ENCODE data around the gene SLC10A1. TPM values are rescaled to one million over a fixed set of nuclear protein-coding genes. Genes with fewer than 3 reads are reported as not detected.
"Not testable (repeated sequence)": the region's sequence is repeated elsewhere in the genome, so short reads cannot be mapped to it uniquely, and the experiment has no call there.

The SLC10A1 gene
- polyA plus RNA-seq (ENCODE audit: insufficient read depth in 1 of 5, insufficient read length in 5 of 5, low replicate concordance in 1 of 5), result under 1 TPM; 0.13 to 0.31 (median 0.20) TPM
- long read RNA-seq, donor 1, result 0 reads
- long read RNA-seq, donor 2, result 0 reads
- long read RNA-seq, donor 3, result 0 reads
- long read RNA-seq, donor 4, result 0 reads
- long read RNA-seq, donor 5, result 0 reads
- long read RNA-seq, donor 6, result 0 reads
- long read RNA-seq, donor 7, result 0 reads
- long read RNA-seq, donor 8, result 0 reads

DNA sequence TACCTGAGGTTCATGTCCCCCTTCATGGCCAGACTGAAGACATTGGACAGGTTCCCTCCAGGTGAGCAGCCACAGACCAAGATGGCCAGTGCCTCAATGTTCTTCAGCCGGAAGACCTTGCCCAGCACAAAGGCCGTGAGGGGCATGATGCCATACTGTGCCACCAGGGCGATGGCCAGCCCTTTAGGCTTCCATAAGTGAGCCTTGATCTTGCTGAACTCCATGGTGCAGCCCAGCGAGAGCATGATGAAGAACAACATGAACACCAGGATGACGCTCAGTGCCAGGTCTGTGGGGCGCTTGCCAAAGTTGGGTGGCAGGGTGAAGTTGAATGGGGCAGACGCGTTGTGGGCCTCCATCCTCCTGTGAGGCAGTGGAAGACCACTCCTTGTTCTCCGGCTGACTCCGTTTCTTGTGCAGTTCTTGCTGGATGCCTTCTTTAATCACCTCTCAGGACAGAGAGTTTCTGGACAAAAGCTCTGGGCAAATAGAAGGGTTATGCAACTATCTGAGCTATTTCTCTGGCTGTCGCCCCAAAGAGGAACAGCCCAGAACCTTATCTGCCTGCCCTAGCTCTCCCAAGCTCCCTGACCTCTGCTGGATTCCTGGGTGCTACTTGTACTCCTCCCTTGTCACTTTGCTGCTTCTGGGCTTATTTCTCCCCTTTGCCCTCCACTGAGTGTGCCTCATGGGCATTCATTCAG lies at the start of gene SLC10A1:
Gene SLC10A1 (minus strand): TSS at position 445 of the 704 bp plus-strand sequence. CDS start 86 bp downstream, at position 359.
- DNase-seq, result no peak

DNA sequence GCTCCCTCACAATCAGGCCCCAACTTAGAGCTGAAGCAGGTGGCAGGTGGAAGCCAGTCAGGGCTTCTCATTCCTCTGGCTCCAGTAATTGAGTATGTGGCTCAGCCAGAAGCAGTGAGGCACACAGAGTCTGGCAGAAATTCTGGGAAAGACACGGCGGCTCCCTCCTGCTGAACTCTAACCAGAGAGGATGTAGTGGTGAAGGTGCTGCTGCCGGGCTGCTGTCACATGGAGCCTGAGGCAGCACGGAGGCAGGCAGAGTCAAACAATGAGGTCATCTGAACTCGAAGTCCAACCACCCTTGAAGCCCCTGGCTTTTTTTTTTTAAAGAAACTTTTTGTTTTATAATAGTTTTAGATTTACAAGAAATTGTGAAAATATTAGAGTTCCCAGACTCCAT lies 48.7 kb upstream of the SLC10A1 start:
- no peak for DNase-seq

DNA sequence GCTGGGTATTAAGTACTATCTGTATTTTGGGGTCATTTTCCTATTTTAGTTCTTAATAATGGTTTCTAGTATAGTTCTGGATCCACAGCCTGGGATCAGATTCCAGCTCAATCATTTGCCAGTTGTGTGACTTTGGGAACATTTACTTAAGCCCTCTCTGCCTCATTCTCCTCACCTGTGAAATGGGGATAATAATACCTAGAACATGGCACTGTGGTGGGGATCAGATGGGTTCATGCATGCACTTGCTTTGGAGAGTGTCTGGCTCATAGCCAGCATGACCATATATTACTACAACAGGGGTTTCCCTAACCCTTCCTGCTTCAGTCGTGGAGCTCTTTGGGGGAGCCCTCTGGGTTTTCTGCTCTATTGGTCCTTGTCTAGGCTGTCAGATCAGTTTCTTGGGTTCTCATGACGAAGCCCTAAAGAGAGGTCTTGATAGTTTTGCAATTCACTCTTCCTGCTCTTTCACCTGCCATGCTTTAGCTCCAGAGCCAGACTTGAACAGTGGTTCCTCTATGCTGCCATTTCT lies 48.1 kb upstream of the SLC10A1 start:
- no peak for DNase-seq

DNA sequence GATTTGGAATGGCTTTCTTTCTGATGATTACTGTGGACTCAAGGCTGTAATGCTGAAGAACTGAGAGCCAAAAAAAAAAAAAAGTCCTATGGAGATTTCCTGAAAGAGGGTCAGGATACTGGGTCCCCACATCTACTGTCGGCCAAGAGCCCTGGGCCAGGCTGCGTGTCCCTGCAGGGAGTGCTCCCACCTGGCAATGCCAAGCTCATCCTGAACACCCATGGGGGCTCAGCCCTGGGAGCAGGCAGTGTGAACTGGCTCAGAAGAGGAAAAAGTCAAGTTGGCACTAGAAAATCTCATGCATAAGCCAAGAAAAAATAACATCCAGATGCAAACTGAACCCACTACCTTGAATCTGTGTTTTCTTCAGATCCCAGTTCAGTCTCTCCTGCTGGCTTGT lies 47.1 kb upstream of the SLC10A1 start:
- DNase-seq, result no peak

DNA sequence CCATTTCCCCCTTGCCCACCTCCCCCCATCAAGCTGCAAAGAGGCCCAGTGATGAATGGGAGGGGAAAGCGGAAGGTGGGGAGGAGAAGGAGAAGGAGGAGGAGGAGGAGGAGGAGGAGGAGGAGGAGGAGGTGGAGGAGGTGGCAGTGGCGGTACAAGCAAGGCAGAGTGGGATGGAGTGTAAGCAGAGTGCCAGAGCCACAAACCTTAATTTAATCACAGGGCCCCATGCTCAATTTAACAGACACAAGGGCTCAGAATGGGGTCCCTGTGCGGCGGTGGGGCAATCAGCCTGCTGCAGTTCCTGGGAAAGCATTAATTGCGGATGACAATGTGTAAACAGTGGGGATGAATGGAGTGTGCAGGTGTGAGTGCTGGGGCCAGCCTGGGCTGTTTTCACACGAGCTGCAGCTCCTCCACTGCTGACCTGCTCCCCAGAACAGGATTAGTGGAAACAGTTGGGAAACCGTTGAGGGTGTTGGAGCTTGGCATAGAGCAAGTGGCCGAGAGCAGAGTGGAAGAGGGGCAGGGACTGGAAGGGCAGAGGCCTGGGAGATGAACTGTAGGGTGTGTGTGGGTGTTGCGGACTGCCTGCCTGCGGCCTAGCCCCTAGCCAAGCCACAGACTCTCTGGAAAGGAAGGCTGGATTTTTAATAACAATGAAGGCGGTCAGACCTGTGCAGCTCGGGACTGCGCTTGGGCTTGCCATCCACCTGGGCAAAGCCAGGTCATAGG lies 45.8 kb upstream of the SLC10A1 start:
- no peak for DNase-seq

DNA sequence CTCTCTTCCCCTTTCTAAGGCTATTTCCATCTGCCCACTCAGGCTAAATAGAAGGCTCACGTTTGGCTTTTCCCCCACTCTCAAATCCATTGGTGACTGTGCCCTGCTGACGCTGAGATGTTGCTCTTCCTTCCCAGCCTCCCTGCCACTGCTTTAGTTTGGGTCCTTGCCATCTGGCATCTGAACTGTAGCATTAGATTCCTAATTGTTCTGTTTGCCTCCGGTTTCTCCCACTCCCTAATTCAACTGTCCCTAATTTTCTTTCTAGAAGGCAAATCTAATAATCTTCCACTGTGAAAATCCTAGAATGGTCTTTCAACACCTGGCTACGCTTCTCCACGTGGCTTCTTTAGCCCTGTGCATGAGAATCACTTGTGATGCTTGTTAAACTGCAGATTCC lies 44.6 kb upstream of the SLC10A1 start:
- DNase-seq, result no peak

DNA sequence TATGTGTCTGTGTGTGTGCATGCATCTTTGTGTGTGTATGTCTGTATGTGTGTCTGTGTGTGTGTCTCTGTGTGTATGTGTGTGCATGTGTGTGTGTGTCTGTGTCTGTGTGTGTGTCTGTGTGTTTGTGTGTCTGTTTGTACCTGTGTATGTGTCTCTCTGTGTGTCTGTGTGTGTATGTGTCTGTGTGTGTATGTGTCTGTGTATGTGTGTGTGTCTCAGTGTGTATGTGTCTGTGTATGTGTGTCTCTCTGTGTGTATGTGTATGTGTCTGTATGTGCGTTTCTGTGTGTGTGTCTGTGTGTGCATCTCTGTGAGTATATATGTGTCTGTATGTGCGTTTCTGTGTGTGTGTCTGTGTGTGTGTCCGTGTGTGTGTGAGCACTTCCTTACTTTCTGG lies 42.6 kb upstream of the SLC10A1 start:
- DNase-seq, result no peak

DNA sequence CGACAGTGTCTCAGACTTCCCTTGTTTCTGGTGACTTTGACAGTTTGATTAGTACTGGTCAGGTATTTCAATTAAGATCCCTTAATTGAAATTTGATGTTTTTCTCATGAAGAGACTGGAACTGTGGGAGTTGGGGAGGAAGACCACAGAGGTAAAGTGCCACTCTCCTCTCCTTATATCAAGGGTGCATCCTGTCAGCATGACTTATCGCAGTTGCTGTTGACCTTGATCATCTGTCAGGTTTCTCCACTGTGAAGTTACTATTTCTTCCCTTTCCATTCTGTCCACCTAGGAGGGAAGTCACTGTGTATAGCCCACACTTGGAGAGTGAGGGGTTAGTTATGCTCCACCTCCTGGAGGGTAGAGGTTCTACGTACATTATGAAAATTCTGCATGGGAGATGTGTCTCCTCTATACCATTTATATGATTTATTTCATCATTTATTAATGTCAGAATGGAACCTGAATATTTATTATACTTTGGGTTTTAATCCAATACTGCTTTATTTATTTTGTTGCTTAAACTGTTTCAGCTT lies 41.9 kb upstream of the SLC10A1 start:
- DNase-seq, result no peak

DNA sequence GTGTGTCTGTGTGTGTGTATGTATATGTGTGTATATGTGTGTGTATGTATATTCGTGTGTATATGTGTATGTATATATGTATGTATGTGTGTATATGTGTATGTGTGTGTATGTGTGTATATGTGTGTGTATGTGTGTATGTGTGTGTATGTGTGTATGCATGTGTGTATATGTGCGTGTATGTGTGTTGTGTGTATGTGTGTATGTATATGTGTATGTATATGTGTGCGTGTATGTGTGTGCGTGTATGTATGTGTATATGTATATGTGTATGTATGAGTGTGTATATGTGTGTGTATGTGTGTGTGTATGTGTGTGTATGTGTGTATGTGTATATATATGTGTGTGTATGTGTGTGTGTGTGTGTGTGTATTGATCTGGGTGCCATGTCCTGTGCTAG lies 31.8 kb upstream of the SLC10A1 start:
- no peak for DNase-seq

DNA sequence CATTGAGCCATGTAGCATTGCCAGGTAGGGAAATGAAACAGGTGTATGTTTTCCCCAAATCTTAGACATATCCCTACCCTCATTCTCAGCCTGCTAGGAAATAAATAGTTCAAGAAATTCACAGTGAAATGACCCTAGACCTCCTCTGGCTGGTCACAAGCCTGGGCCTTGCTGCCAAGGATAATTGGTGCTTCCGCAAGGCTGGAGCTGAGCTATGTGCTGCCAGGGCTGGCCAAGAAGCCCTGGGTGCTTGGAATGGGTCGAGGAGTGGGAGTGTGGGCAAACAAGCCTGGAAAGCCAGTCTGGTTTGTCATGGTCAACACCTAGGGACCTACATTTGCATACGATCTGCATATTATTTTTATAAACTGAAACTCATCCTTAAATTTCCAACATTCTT lies 31.3 kb upstream of the SLC10A1 start:
- no peak for DNase-seq

DNA sequence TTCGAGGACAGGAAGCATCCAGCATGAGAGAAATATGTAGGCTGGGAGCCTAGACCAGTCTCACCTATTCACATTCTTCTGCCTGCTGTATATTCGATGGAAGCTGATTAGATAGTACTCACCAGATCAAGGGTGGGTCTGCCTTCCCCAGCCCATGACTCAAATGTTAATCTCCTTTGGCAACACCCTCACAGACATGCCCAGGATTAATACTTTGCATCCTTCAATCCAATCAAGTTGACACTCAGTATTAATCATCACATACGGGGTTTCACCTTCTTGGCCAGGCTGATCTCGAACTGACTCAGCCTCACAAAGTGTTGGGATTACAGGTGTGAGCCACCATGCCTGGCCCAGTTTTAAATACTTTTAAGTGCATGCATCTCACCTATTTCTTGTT lies 30.5 kb upstream of the SLC10A1 start:
- no peak for DNase-seq

DNA sequence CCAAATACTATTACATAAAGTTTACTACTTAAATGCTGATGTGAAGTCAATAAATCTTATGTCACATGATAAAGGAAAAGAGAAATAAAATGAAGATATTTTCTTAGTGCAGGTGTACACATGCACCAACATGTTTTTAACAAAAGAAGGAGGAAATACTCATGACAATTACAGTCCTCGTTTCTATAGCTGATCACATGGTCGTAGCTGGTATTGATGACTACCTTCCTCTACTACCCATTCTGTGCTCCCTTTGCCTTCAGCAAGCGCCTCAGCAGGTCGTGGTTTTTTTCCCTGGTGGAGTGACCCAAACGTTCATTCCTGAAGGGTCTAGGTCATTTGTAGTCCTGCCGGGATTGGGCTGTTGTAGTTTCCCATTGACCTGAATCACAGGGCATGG lies 25.4 kb upstream of the SLC10A1 start:
- DNase-seq, result no peak

DNA sequence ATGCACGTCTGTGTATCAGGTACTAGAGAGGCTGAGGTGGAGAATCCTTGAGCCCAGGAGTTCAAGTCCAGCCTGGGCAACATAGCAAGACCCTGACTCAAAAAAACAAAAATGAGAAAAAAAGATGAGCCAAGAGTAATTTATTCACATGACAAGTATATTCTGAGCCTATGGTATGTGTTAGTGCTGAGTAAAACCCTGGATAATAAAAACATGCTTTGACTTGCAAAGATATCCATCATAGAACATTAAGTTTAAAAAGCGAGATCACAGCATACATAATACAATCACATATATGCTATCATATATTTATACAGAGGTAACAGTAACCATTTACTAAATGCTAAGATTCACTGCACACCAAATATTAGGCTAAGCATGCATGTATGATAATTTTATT lies 23.9 kb upstream of the SLC10A1 start:
- DNase-seq, result no peak

DNA sequence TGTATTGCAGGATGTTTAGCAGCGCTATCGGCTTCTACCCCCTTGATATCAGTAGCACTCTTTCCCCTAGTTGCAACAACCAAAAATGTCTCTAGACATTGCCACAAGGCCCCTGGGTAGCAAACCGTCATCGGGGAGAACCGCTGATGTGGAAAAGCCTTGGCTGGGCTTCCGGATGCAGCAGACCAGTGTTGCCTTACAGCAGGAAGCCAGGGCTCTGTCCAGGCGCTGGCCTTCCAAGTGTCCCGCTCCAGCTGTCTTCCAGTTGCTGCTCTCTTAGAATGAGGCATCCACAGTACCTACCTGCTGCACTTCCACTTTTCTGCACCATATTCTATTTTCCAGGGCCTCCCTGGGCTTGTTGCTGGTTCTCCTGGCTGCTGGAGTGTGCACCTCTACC lies 22.6 kb upstream of the SLC10A1 start:
- DNase-seq, result no peak

DNA sequence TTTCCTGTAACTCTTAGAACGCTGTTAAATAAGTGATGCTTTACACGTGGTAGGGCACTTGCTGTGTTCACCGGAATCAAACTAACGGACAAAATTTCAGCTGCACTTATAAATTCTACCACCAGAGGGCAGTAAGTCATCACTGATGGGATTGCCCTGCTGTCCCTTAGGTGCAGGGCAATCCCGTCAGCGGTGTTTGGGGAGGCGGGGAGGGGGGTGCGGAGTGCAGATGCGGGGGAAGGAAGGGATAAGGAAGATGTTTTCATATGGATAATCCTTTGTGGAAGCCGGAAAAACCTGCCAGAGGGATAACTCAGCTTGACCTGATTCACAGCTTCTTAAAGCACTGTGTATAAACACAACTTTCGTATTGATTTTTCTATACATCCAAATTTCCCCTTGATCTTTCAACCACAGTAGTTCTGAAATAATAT lies 21.7 kb upstream of the SLC10A1 start:
- DNase-seq, result peak; percentile 32 to 64

DNA sequence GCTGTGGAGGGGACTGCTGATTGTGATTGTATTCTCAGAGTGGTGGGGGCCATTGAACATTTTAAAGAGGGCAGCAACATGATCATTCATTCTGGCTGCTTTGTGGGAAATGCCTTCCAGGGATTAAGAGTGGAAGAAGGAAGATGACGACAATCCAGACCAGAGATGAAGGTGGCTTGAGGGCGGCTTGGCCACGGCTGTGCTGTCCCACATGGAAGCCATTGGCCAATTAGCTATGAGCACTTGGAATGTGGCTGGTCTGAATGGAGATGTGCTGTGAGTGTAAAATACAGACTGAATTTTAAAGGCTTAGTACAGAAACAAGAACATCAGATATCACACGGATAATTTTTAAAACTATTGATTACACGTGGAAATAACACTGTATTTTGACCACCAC lies 19.2 kb upstream of the SLC10A1 start:
- no peak for DNase-seq

DNA sequence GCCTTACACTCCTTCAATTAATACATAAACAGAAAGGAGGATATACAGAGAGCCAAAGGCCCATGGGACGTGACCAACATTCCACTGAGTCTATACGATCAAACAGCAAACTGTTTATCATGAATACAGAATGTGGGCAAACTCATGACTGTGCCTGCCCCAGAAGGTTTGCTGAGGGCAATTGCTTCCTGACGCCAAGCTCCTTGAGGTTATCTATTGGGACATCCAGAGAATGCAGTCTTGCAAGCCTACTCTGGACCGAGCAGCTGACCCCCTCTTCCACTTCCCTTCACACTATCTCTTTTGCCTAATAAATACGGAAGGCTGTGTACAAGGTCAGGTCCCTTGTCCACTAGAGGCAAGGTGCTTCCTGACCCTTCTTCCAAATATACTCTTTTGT lies 18.5 kb upstream of the SLC10A1 start:
- no peak for DNase-seq

DNA sequence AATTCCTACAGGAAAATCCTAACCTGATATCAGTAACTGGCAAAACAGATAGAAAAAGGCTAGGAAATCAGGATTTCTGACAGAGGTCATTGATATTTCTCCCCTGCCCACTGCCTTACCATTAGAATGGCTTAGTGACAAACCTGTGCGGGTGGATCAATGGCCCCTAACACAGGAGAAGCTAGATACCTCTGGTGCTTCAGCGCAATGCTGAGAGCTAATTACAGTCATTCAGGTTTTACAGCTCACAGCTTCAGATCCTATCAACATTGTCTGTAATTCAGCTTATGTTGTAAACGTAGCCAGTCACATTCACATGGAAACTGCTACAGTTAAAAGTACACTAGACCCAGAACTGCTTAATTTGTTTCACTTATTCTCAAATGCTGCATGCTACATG lies 17.4 kb upstream of the SLC10A1 start:
- DNase-seq, result no peak

DNA sequence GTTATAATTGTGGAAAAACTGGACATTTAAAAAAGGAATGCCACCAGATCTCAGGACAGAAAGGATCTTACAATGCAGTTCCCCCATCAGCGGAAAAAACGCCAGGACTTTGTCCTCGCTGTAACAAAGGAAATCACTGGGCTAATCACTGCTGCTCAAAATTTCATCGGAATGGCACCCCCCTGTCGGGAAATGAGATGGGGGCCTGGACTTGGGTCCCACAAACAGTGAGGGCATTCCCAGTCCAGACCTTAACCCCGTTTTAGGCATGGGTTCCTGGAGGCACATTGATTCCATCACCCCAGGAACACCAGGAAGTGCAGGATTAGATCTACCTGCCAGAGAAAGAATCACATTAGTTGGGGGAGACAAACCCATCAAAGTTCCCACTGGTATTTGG lies 16.3 kb upstream of the SLC10A1 start:
- DNase-seq, result not testable (repeated sequence)

DNA sequence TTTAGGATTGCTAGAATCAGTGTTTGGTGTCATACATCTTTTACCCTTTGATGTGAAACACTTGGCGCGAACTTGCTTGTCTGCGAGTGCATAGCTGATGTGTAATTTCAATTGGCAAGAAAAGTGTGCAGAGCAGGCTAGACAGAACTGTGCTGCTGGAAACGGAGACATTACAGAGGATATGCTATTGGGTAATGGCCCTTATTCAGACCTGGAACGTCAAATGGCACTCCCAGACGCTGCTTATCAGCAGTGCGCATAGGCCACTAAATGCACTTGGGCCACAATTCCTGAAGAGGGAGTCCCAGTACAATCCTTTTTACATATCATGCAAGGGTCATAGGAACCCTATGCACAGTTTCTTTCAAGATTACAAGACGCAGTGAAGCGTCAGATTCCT lies 15.7 kb upstream of the SLC10A1 start:
- no peak for DNase-seq

DNA sequence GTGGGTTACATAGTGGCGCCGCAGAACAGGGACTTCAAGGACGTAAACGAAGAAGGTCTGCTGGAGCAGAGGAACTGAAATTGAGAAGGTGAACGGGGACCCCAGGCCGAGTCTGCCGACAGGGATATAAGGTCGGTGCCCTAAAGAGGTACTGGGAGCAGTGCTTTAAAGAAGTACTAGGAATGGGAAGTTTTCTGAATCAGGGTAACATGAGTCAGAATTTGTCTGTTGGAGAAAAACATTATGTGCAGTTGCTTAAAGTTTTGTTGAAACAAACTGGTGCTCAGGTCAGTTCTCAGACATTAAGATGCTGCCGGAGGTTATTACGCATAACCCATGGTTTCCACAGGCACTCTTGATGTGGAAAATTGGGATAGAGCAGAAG lies 14.8 kb upstream of the SLC10A1 start:
- no peak for DNase-seq

DNA sequence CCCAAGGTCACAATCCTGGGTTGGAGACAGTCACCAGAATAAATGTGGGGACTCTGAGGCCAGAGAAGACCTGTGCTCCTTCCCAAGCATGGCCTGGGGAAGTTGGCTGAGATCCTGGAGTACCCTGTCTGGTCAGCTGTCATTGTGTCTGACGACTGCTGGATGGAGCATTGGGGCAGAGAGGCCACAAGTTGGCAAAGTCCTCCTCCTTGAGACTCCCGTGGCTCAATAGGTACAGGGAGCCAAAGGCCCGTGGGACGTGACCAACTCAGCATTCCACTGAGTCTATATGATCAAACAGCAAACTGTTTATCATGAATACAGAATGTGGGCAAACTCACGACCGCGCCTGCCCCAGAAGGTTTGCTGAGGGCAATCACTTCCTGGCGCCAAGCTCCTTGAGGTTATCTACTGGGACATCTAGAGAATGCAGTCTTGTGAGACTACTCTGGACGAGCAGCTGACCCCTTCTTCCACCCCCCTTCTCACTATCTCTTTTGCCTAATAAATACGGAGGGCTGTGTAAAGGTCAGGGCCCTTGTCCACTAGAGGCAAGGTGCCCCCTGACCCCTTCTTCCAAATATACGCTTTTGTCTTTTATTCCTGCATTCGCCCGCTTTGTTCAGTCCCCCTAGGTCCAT lies 14.3 kb upstream of the SLC10A1 start:
- no peak for DNase-seq

Data from right lung (tissue), 10 donors.